Kidney tubule cell (primary cell): Measurements from ENCODE around the gene RENBP.

Source experiments
- DNase-seq: peaks from one replicate; pipeline ENCODE4 v3.0.0-alpha.2; 2018; ENCODE audit warnings: low spot score

The RENBP gene

GRCh38 chrX:153919281-153919680 lies 25.2 kb downstream of the RENBP start:
- DNase-seq: no peak

- no peak for DNase-seq
Measured at GRCh38 chrX:153917869-153918268, 26.6 kb downstream of the RENBP start.

- DNase-seq: no peak
Measured at GRCh38 chrX:153913701-153914100, 30.7 kb downstream of the RENBP start.

GRCh38 chrX:153913211-153913610 lies 31.2 kb downstream of the RENBP start:
- no peak for DNase-seq

- DNase-seq: no peak
Measured at GRCh38 chrX:153911798-153912197, 32.6 kb downstream of the RENBP start.

- no peak for DNase-seq
Measured at GRCh38 chrX:153910446-153910845, 34.0 kb downstream of the RENBP start.

- DNase-seq: no peak
Measured at GRCh38 chrX:153909980-153910360, 34.5 kb downstream of the RENBP start.

- DNase-seq: no peak
Measured at GRCh38 chrX:153909024-153909979, 35.1 kb downstream of the RENBP start.

- no peak for DNase-seq
Measured at GRCh38 chrX:153908219-153908860, 36.1 kb downstream of the RENBP start.

- no peak for DNase-seq
Measured at GRCh38 chrX:153907456-153907855, 37.0 kb downstream of the RENBP start.

- no peak for DNase-seq
Measured at GRCh38 chrX:153906126-153906917, 38.1 kb downstream of the RENBP start.

GRCh38 chrX:153905481-153906095 lies 38.9 kb downstream of the RENBP start:
- DNase-seq: no peak

GRCh38 chrX:153903991-153904957 lies 40.2 kb downstream of the RENBP start, which contains the start of gene AVPR2:
Gene AVPR2, plus strand, starts transcription at chrX:153904673. Its CDS starts 473 bp downstream, at chrX:153905146.
- no peak for DNase-seq

GRCh38 chrX:153903238-153903980 lies 41.0 kb downstream of the RENBP start:
- no peak for DNase-seq

GRCh38 chrX:153902385-153902784 lies 42.1 kb downstream of the RENBP start:
- peak; percentile 12 for DNase-seq

- no peak for DNase-seq
Measured at GRCh38 chrX:153901753-153902140, 42.7 kb downstream of the RENBP start.

- peak; percentile 88 for DNase-seq
Measured at GRCh38 chrX:153900831-153901752, 43.4 kb downstream of the RENBP start.

GRCh38 chrX:153897899-153898298 lies 46.5 kb downstream of the RENBP start:
- no peak for DNase-seq

GRCh38 chrX:153889123-153889522 lies 55.3 kb downstream of the RENBP start:
- DNase-seq: no peak
